ENCODE results near the gene PAOX.
A peak's percentile ranks its signal among the peaks of the same experiment; 100 is the strongest.

Gene PAOX

GRCh38 chr10:133388236-133388972, 9.3 kb downstream of the PAOX start:
- no peak for DNase-seq

GRCh38 chr10:133388973-133389818, 10.1 kb downstream of the PAOX start:
- no peak for DNase-seq

- DNase-seq: no peak
These were observed 11.7 kb downstream of the PAOX start for GRCh38 chr10:133390597-133391248.

GRCh38 chr10:133391249-133391635, 12.2 kb downstream of the PAOX start:
- no peak for DNase-seq

- no peak for DNase-seq
These were observed 12.9 kb downstream of the PAOX start for GRCh38 chr10:133391761-133392518.

- DNase-seq: no peak
These were observed 14.5 kb downstream of the PAOX start for GRCh38 chr10:133393401-133394063.

- DNase-seq: peak; percentile 44
These were observed 15.1 kb downstream of the PAOX start, which contains the start of gene MTG1 for GRCh38 chr10:133394064-133394663. Gene MTG1, plus strand, starts transcription at chr10:133394157. Its CDS starts 64 bp downstream, at chr10:133394221.

GRCh38 chr10:133394801-133395221, 15.7 kb downstream of the PAOX start:
- no peak for DNase-seq

GRCh38 chr10:133396035-133396624, 17.1 kb downstream of the PAOX start:
- no peak for DNase-seq

- no peak for DNase-seq
These were observed 18.9 kb downstream of the PAOX start for GRCh38 chr10:133397938-133398337.

- no peak for DNase-seq
These were observed 20.1 kb downstream of the PAOX start for GRCh38 chr10:133399123-133399601.

- no peak for DNase-seq
These were observed 21.8 kb downstream of the PAOX start for GRCh38 chr10:133400624-133401424.

- DNase-seq: no peak
These were observed 22.4 kb downstream of the PAOX start for GRCh38 chr10:133401500-133401899.

- no peak for DNase-seq
These were observed 23.1 kb downstream of the PAOX start for GRCh38 chr10:133401981-133402725.

GRCh38 chr10:133403359-133403758, 24.3 kb downstream of the PAOX start:
- no peak for DNase-seq

GRCh38 chr10:133403784-133404183, 24.7 kb downstream of the PAOX start:
- no peak for DNase-seq

- DNase-seq: no peak
These were observed 26.2 kb downstream of the PAOX start for GRCh38 chr10:133405272-133405671.

GRCh38 chr10:133405844-133406527, 26.9 kb downstream of the PAOX start:
- no peak for DNase-seq

Data from NCI-H1417 treated with DMSO at 0.1 percent for 48 hours (cell line).